ENCODE data around the gene GZMM. TPM values are rescaled to one million over a fixed set of nuclear protein-coding genes. Genes with fewer than 3 reads are reported as not detected.
A peak's percentile ranks its signal among the peaks of the same experiment; 100 is the strongest.

GZMM gene
- total RNA-seq, 4 donors from 2014 or later, result 2.8 to 4.0 TPM; not detected in 2

GRCh38 chr19:590750-591098 is 46.9 kb downstream of the GZMM start:
- H3K27me3 ChIP-seq, result peaks cover 0 to 36% of the 10 kb centered on the region in 2 donors
- no peak for DNase-seq
- no peak overlapping the region for H3K27ac ChIP-seq
- TF ChIP-seq POLR2A (IDR thresholded peaks at IDR 0.05), result no peak
- no peak for TF ChIP-seq CTCF (IDR thresholded peaks at IDR 0.05)
- peak overlapping the region in 3 of 4 donors; percentile 22 to 35 (median 34) for H3K4me3 ChIP-seq
- peaks cover 0 to 23% (median 10%) of the 10 kb centered on the region in 4 donors for H3K4me1 ChIP-seq
- H3K36me3 ChIP-seq, result no peaks in the 10 kb centered on the region
- H3K9me3 ChIP-seq, result no peaks in the 10 kb centered on the region

GRCh38 chr19:591099-591958 is 47.5 kb downstream of the GZMM start:
- peaks cover 0 to 36% of the 10 kb centered on the region in 2 donors for H3K27me3 ChIP-seq
- no peak overlapping the region for H3K4me3 ChIP-seq
- no peak for TF ChIP-seq POLR2A (IDR thresholded peaks at IDR 0.05)
- TF ChIP-seq CTCF (IDR thresholded peaks at IDR 0.05), result no peak

GRCh38 chr19:592101-592500 is 48.2 kb downstream of the GZMM start:
- Histone ChIP-seq H3K9me3 (no peaks in the 10 kb centered on the region), H3K27ac (no peak overlapping the region), H3K36me3 (no peaks in the 10 kb centered on the region), H3K27me3 (peaks cover 0 to 36% of the 10 kb centered on the region in 2 donors), H3K4me3 (no peak overlapping the region), H3K4me1 (peaks cover 0 to 23% (median 10%) of the 10 kb centered on the region in 4 donors)
- no peak for TF ChIP-seq POLR2A (IDR thresholded peaks at IDR 0.05)
- no peak for TF ChIP-seq CTCF (IDR thresholded peaks at IDR 0.05)
- DNase-seq, result no peak

More at GRCh38 chr19:591099-591958, 47.5 kb downstream of the GZMM start:
- H3K9me3 ChIP-seq, result no peaks in the 10 kb centered on the region
- no peak overlapping the region for H3K27ac ChIP-seq
- no peak for DNase-seq
- peaks cover 0 to 23% (median 10%) of the 10 kb centered on the region in 4 donors for H3K4me1 ChIP-seq
- no peaks in the 10 kb centered on the region for H3K36me3 ChIP-seq

- TF ChIP-seq POLR2A (IDR thresholded peaks at IDR 0.05) (no peak), CTCF (IDR thresholded peaks at IDR 0.05) (no peak)
- peaks cover 0 to 3% (median 0%) of the 10 kb centered on the region in 4 donors for H3K9me3 ChIP-seq
- no peak overlapping the region for H3K27ac ChIP-seq
- peaks cover 0 to 21% (median 10%) of the 10 kb centered on the region in 4 donors for H3K4me1 ChIP-seq
- DNase-seq, result no peak
- no peak overlapping the region for H3K4me3 ChIP-seq
- H3K27me3 ChIP-seq, result peaks cover 0 to 32% of the 10 kb centered on the region in 2 donors
- H3K36me3 ChIP-seq, result no peaks in the 10 kb centered on the region
Measured at GRCh38 chr19:593055-593454, 49.2 kb downstream of the GZMM start.

- TF ChIP-seq POLR2A (IDR thresholded peaks at IDR 0.05) (no peak), CTCF (IDR thresholded peaks at IDR 0.05) (no peak)
- Histone ChIP-seq H3K27me3 (peaks cover 0 to 28% of the 10 kb centered on the region in 2 donors), H3K9me3 (peaks cover 0 to 3% (median 0%) of the 10 kb centered on the region in 4 donors), H3K36me3 (no peaks in the 10 kb centered on the region), H3K4me1 (peaks cover 0 to 19% (median 9%) of the 10 kb centered on the region in 4 donors), H3K27ac (no peak overlapping the region), H3K4me3 (no peak overlapping the region)
- DNase-seq, result no peak
Measured at GRCh38 chr19:593505-593904, 49.7 kb downstream of the GZMM start.

All from Peyer's patch (tissue), 4 donors.